ENCODE results near the gene B4GALNT2. TPM values are rescaled to one million over a fixed set of nuclear protein-coding genes. Genes with fewer than 3 reads are reported as not detected.
A peak's percentile ranks its signal among the peaks of the same experiment; 100 is the strongest.

The B4GALNT2 gene
- total RNA-seq, 1 experiment from 2014 or later = not detected

- Histone ChIP-seq H3K9me3 (ENCODE audit: low read depth, low read length, poor library complexity, severe bottlenecking) (no peaks in the 10 kb centered on the region), H3K36me3 (ENCODE audit: insufficient read depth, low read length, poor library complexity, severe bottlenecking) (peaks cover 27% of the 10 kb centered on the region), H3K4me3 (ENCODE audit: low read depth, low read length, poor library complexity, severe bottlenecking) (no peak overlapping the region), H3K27me3 (replicated peaks; ENCODE audit: insufficient read depth, low read depth, low read length, poor library complexity) (no peaks in the 10 kb centered on the region), H3K4me1 (ENCODE audit: insufficient read depth, low read length, poor library complexity, severe bottlenecking) (no peaks in the 10 kb centered on the region), H3K27ac (ENCODE audit: low read depth, low read length, poor library complexity, severe bottlenecking) (no peak overlapping the region)
- BruUV-seq (replicated peaks) = no TSS peak
- POLR2A ChIA-PET (ENCODE audit: low non-redundant PET) = no interaction called here
- CTCF ChIA-PET = no interaction called here
- intact Hi-C loops (cut with micrococcal nuclease; ENCODE audit: unreplicated experiment) = no loop called here
- DNase-seq (ENCODE audit: low spot score) = no peak
- TF ChIP-seq EZH2 (IDR thresholded peaks at IDR 0.05; ENCODE audit: borderline replicate concordance, low read depth, low read length, poor library complexity, severe bottlenecking) = no peak
- TF ChIP-seq, protein P1, sequence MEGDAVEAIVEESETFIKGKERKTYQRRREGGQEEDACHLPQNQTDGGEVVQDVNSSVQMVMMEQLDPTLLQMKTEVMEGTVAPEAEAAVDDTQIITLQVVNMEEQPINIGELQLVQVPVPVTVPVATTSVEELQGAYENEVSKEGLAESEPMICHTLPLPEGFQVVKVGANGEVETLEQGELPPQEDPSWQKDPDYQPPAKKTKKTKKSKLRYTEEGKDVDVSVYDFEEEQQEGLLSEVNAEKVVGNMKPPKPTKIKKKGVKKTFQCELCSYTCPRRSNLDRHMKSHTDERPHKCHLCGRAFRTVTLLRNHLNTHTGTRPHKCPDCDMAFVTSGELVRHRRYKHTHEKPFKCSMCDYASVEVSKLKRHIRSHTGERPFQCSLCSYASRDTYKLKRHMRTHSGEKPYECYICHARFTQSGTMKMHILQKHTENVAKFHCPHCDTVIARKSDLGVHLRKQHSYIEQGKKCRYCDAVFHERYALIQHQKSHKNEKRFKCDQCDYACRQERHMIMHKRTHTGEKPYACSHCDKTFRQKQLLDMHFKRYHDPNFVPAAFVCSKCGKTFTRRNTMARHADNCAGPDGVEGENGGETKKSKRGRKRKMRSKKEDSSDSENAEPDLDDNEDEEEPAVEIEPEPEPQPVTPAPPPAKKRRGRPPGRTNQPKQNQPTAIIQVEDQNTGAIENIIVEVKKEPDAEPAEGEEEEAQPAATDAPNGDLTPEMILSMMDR (conservative IDR thresholded peaks at IDR 0.05; ENCODE audit: low read depth, low read length) = peak; percentile 29; the same call in 1 of the 2 replicates
Measured at GRCh38 chr17:49218941-49219913, 86.7 kb downstream of the B4GALNT2 start.

DNA sequence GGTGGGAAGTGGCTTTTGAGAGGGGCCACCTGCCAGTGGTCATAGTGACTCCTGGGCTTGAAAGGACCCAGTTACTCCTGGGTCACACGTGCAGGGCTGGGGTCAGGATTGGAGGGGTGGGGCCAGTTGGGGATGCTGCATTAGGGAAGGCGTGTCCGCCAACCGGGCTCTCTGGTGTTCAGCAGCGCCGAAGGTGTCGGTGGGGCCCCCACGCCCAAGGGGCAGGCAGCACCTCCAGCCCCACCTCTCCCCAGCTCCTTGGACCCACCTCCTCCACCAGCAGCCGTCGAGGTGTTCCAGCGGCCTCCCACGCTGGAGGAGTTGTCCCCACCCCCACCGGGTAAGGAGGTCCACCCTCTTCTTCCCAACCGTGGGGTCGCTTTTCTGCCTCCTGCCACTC lies 87.4 kb downstream of the B4GALNT2 start:
- CTCF ChIA-PET = no interaction called here
- no peaks in the 10 kb centered on the region for H3K27me3 ChIP-seq (replicated peaks; ENCODE audit: insufficient read depth, low read depth, low read length, poor library complexity)

GRCh38 chr17:49223168-49223516 lies 90.6 kb downstream of the B4GALNT2 start:
- TF ChIP-seq, protein P1 (conservative IDR thresholded peaks at IDR 0.05; ENCODE audit: low read depth, low read length) = no peak
- no peak for TF ChIP-seq EZH2 (IDR thresholded peaks at IDR 0.05; ENCODE audit: borderline replicate concordance, low read depth, low read length, poor library complexity, severe bottlenecking)
- H3K27ac ChIP-seq (ENCODE audit: low read depth, low read length, poor library complexity, severe bottlenecking) = no peak overlapping the region
- no peak for DNase-seq (ENCODE audit: low spot score)
- peaks cover 38% of the 10 kb centered on the region for H3K36me3 ChIP-seq (ENCODE audit: insufficient read depth, low read length, poor library complexity, severe bottlenecking)
- intact Hi-C loops (cut with micrococcal nuclease; ENCODE audit: unreplicated experiment) = loop anchor here (10.0 kb wide), 1 partner anchor 548 kb away; no protein-coding TSS in a partner anchor
- no peaks in the 10 kb centered on the region for H3K27me3 ChIP-seq (replicated peaks; ENCODE audit: insufficient read depth, low read depth, low read length, poor library complexity)
- H3K9me3 ChIP-seq (ENCODE audit: low read depth, low read length, poor library complexity, severe bottlenecking) = no peaks in the 10 kb centered on the region
- POLR2A ChIA-PET (ENCODE audit: low non-redundant PET) = no interaction called here
- H3K4me1 ChIP-seq (ENCODE audit: insufficient read depth, low read length, poor library complexity, severe bottlenecking) = peaks cover 12% of the 10 kb centered on the region
- CTCF ChIA-PET = no interaction called here
- no TSS peak for BruUV-seq (replicated peaks)
- H3K4me3 ChIP-seq (ENCODE audit: low read depth, low read length, poor library complexity, severe bottlenecking) = no peak overlapping the region

More for the DNA sequence above, 87.4 kb downstream of the B4GALNT2 start:
- H3K36me3 ChIP-seq (ENCODE audit: insufficient read depth, low read length, poor library complexity, severe bottlenecking) = peaks cover 34% of the 10 kb centered on the region
- no peak for DNase-seq (ENCODE audit: low spot score)
- no peaks in the 10 kb centered on the region for H3K9me3 ChIP-seq (ENCODE audit: low read depth, low read length, poor library complexity, severe bottlenecking)
- BruUV-seq (replicated peaks) = no TSS peak
- no peak overlapping the region for H3K27ac ChIP-seq (ENCODE audit: low read depth, low read length, poor library complexity, severe bottlenecking)
- H3K4me1 ChIP-seq (ENCODE audit: insufficient read depth, low read length, poor library complexity, severe bottlenecking) = no peaks in the 10 kb centered on the region
- POLR2A ChIA-PET (ENCODE audit: low non-redundant PET) = interaction anchor here (0.7 kb wide), 1 partner anchor 47 kb away, joined by 6 read pairs; no protein-coding TSS in a partner anchor
- no peak overlapping the region for H3K4me3 ChIP-seq (ENCODE audit: low read depth, low read length, poor library complexity, severe bottlenecking)
- intact Hi-C loops (cut with micrococcal nuclease; ENCODE audit: unreplicated experiment) = loop anchor here (10.0 kb wide), 1 partner anchor 545 kb away; no protein-coding TSS in a partner anchor
- no peak for TF ChIP-seq EZH2 (IDR thresholded peaks at IDR 0.05; ENCODE audit: borderline replicate concordance, low read depth, low read length, poor library complexity, severe bottlenecking)
- TF ChIP-seq, protein P1 (conservative IDR thresholded peaks at IDR 0.05; ENCODE audit: low read depth, low read length) = no peak
